Left kidney (tissue), 8 donors: ENCODE measurements around the gene PCDHB10. TPM values are rescaled to one million over a fixed set of nuclear protein-coding genes. Genes with fewer than 3 reads are reported as not detected.
A peak's percentile ranks its signal among the peaks of the same experiment; 100 is the strongest.
"Not testable (repeated sequence)": the region's sequence is repeated elsewhere in the genome, so short reads cannot be mapped to it uniquely, and the experiment has no call there.

Source experiments
- DNase-seq: peaks from one replicate; pipeline ENCODE4 v3.0.0-alpha.2; 2013
- long read RNA-seq, 8 donors: transcript quantifications; one replicate each; lab custom pipeline, GENCODE V29; 2026
- polyA plus RNA-seq: library from polyadenylated mRNA; unstranded; fragments of 120-200 nt; gene quantifications from one replicate; pipeline ENCODE4 v1.2.1, GENCODE V29; 2013; ENCODE audit not compliant: insufficient read length

The PCDHB10 gene
- polyA plus RNA-seq = 7.2 TPM
- long read RNA-seq, donor 1, transcript PCDHB10-201 (1 exons, 3,290 nt) = major isoform, 10 of 10 reads
- long read RNA-seq, donor 1, partial matches to known transcripts = 0 of 10 reads
- long read RNA-seq, donor 1, other reads (novel, unspliced or antisense) = 0 of 10 reads
- long read RNA-seq, donor 2, transcript PCDHB10-201 (1 exons, 3,290 nt) = major isoform, 6 of 6 reads
- long read RNA-seq, donor 2, partial matches to known transcripts = 0 of 6 reads
- long read RNA-seq, donor 2, other reads (novel, unspliced or antisense) = 0 of 6 reads
- long read RNA-seq, donor 3, transcript PCDHB10-201 (1 exons, 3,290 nt) = major isoform, 9 of 9 reads
- long read RNA-seq, donor 3, partial matches to known transcripts = 0 of 9 reads
- long read RNA-seq, donor 3, other reads (novel, unspliced or antisense) = 0 of 9 reads
- long read RNA-seq, donor 4 = 0 reads
- long read RNA-seq, donor 5, partial matches to known transcripts = 0 of 3 reads
- long read RNA-seq, donor 5, other reads (novel, unspliced or antisense) = 0 of 3 reads
- long read RNA-seq, donor 6, transcript PCDHB10-201 (1 exons, 3,290 nt) = major isoform, 14 of 14 reads
- long read RNA-seq, donor 6, partial matches to known transcripts = 0 of 14 reads
- long read RNA-seq, donor 6, other reads (novel, unspliced or antisense) = 0 of 14 reads
- long read RNA-seq, donor 7, transcript PCDHB10-201 (1 exons, 3,290 nt) = major isoform, 6 of 6 reads
- long read RNA-seq, donor 7, partial matches to known transcripts = 0 of 6 reads
- long read RNA-seq, donor 7, other reads (novel, unspliced or antisense) = 0 of 6 reads
- long read RNA-seq, donor 8, partial matches to known transcripts = 0 of 3 reads
- long read RNA-seq, donor 8, other reads (novel, unspliced or antisense) = 0 of 3 reads

- DNase-seq = no peak
Observed at GRCh38 chr5:141192110-141192725, at the start of gene PCDHB10. TSS of gene PCDHB10 (plus strand) at chr5:141192353. CDS start at chr5:141192553, 200 bp downstream.

GRCh38 chr5:141149812-141150211, 42.3 kb upstream of the PCDHB10 start, which contains the start of gene PCDHB6:
TSS of gene PCDHB6 (plus strand) at chr5:141150057. CDS start at chr5:141150258, 201 bp downstream.
- DNase-seq = no peak

GRCh38 chr5:141150224-141150992, 41.7 kb upstream of the PCDHB10 start:
- no peak for DNase-seq

- no peak for DNase-seq
Observed at GRCh38 chr5:141150993-141151325, 41.2 kb upstream of the PCDHB10 start.

- DNase-seq = not testable (repeated sequence)
Observed at GRCh38 chr5:141151632-141152031, 40.5 kb upstream of the PCDHB10 start.

- not testable (repeated sequence) for DNase-seq
Observed at GRCh38 chr5:141152096-141152495, 40.1 kb upstream of the PCDHB10 start.

GRCh38 chr5:141155540-141156374, 36.4 kb upstream of the PCDHB10 start:
- DNase-seq = no peak

- not testable (repeated sequence) for DNase-seq
Observed at GRCh38 chr5:141157356-141157755, 34.8 kb upstream of the PCDHB10 start.

- DNase-seq = not testable (repeated sequence)
Observed at GRCh38 chr5:141157901-141158300, 34.3 kb upstream of the PCDHB10 start.

GRCh38 chr5:141172381-141173204, 19.6 kb upstream of the PCDHB10 start, which contains the start of gene PCDHB7:
TSS of gene PCDHB7 (plus strand) at chr5:141172644. CDS start at chr5:141172836, 192 bp downstream.
- peak; percentile 47 for DNase-seq

GRCh38 chr5:141174291-141175104, 17.7 kb upstream of the PCDHB10 start:
- DNase-seq = not testable (repeated sequence)

- DNase-seq = no peak
Observed at GRCh38 chr5:141175933-141176332, 16.2 kb upstream of the PCDHB10 start.

- not testable (repeated sequence) for DNase-seq
Observed at GRCh38 chr5:141177577-141178191, 14.5 kb upstream of the PCDHB10 start, which contains the start of gene PCDHB8. TSS of gene PCDHB8 (plus strand) at chr5:141177790. CDS start at chr5:141178035, 245 bp downstream.

GRCh38 chr5:141179371-141179770, 12.8 kb upstream of the PCDHB10 start:
- not testable (repeated sequence) for DNase-seq

GRCh38 chr5:141179876-141180275, 12.3 kb upstream of the PCDHB10 start:
- not testable (repeated sequence) for DNase-seq

GRCh38 chr5:141180313-141180712, 11.8 kb upstream of the PCDHB10 start:
- no peak for DNase-seq

- no peak for DNase-seq
Observed at GRCh38 chr5:141182248-141182647, 9.9 kb upstream of the PCDHB10 start, which contains the start of gene PCDHB16. TSS of gene PCDHB16 (plus strand) at chr5:141182387. CDS start at chr5:141182560, 173 bp downstream.
